ENCODE data around the gene TRIP12. TPM values are rescaled to one million over a fixed set of nuclear protein-coding genes. Genes with fewer than 3 reads are reported as not detected.

The TRIP12 gene
- total and polyA plus RNA-seq, 2 donors (not counting 3 experiments of a cell fraction or from before 2014, with no cell fraction given): 53.8 to 278 TPM

GRCh38 chr2:229768235-229768634 lies 153.6 kb downstream of the TRIP12 start:
- no TSS peak for BruUV-seq (replicated peaks)
- H3K9ac ChIP-seq (replicated peaks; ENCODE audit: extremely low read depth, insufficient read depth, low read length): no peak overlapping the region
- ChIA-PET POLR2A (no interaction called here), CTCF (no interaction called here)
- H3K27ac ChIP-seq (ENCODE audit: insufficient read depth, low read depth, low read length): no peak overlapping the region
- no peak for FAIRE-seq
- H3K79me2 ChIP-seq (ENCODE audit: control insufficient read depth, insufficient read depth, low read length): no peaks in the 10 kb centered on the region
- H3K27me3 ChIP-seq (ENCODE audit: control insufficient read depth in 2 of 2, insufficient read depth in 2 of 2, low read length in 2 of 2): no peaks in the 10 kb centered on the region
- no peaks in the 10 kb centered on the region for H3K4me1 ChIP-seq (ENCODE audit: control insufficient read depth, extremely low read depth, insufficient read depth, low read length)
- no peaks in the 10 kb centered on the region for H3K9me1 ChIP-seq (replicated peaks; ENCODE audit: control insufficient read depth, extremely low read depth, insufficient read depth, low read length)
- H3K36me3 ChIP-seq (ENCODE audit: control insufficient read depth in 2 of 2, extremely low read depth in 1 of 2, insufficient read depth in 2 of 2, low read length in 2 of 2): peaks cover 20 to 31% of the 10 kb centered on the region in 2 experiments
- H3K4me2 ChIP-seq (ENCODE audit: insufficient read depth, low read length): no peak overlapping the region
- no peak for TF ChIP-seq MYC (IDR thresholded peaks at IDR 0.05; ENCODE audit: low read depth, low read length)
- TF ChIP-seq GATA2 (IDR thresholded peaks at IDR 0.05; ENCODE audit: insufficient read depth, insufficient read length, low read depth, low read length): no peak
- dilution Hi-C loops (cut with MboI; ENCODE audit: extremely low pct_ligation_motif_present, low sequenced_read_pairs): no loop called here
- H3K4me3 ChIP-seq (replicated peaks in 1 of 3; ENCODE audit: insufficient read depth in 1 of 3, low read depth in 1 of 3, low read length in 3 of 3): no peak overlapping the region
- no peak overlapping the region for H2AFZ ChIP-seq (ENCODE audit: low read depth, low read length)
- DNase-seq (ENCODE audit: low read depth, low spot score): no peak
- no peaks in the 10 kb centered on the region for H4K20me1 ChIP-seq (replicated peaks; ENCODE audit: control insufficient read depth, extremely low read depth, insufficient read depth, low read length)
- no peaks in the 10 kb centered on the region for H3K9me3 ChIP-seq (replicated peaks; ENCODE audit: control insufficient read depth, insufficient read depth, low read length)
- intact Hi-C loops (cut with micrococcal nuclease): no loop called here

GRCh38 chr2:229765721-229766120 lies 156.1 kb downstream of the TRIP12 start:
- ChIA-PET CTCF (no interaction called here), POLR2A (no interaction called here)
- Histone ChIP-seq H3K79me2 (ENCODE audit: control insufficient read depth, insufficient read depth, low read length) (no peaks in the 10 kb centered on the region), H3K36me3 (ENCODE audit: control insufficient read depth in 2 of 2, extremely low read depth in 1 of 2, insufficient read depth in 2 of 2, low read length in 2 of 2) (peaks cover 16 to 27% of the 10 kb centered on the region in 2 experiments), H3K27me3 (ENCODE audit: control insufficient read depth in 2 of 2, insufficient read depth in 2 of 2, low read length in 2 of 2) (no peaks in the 10 kb centered on the region), H3K4me2 (ENCODE audit: insufficient read depth, low read length) (no peak overlapping the region), H3K27ac (ENCODE audit: insufficient read depth, low read depth, low read length) (no peak overlapping the region), H3K4me3 (replicated peaks in 1 of 3; ENCODE audit: insufficient read depth in 1 of 3, low read depth in 1 of 3, low read length in 3 of 3) (no peak overlapping the region), H3K9ac (replicated peaks; ENCODE audit: extremely low read depth, insufficient read depth, low read length) (no peak overlapping the region), H3K9me3 (replicated peaks; ENCODE audit: control insufficient read depth, insufficient read depth, low read length) (no peaks in the 10 kb centered on the region), H3K4me1 (ENCODE audit: control insufficient read depth, extremely low read depth, insufficient read depth, low read length) (no peaks in the 10 kb centered on the region), H2AFZ (ENCODE audit: low read depth, low read length) (no peak overlapping the region), H4K20me1 (replicated peaks; ENCODE audit: control insufficient read depth, extremely low read depth, insufficient read depth, low read length) (no peaks in the 10 kb centered on the region), H3K9me1 (replicated peaks; ENCODE audit: control insufficient read depth, extremely low read depth, insufficient read depth, low read length) (no peaks in the 10 kb centered on the region)
- no TSS peak for BruUV-seq (replicated peaks)
- TF ChIP-seq MYC (IDR thresholded peaks at IDR 0.05; ENCODE audit: low read depth, low read length): no peak
- TF ChIP-seq JUN (IDR thresholded peaks at IDR 0.05; ENCODE audit: borderline replicate concordance, insufficient read depth, insufficient read length, low read depth): no peak
- no peak for TF ChIP-seq GATA2 (IDR thresholded peaks at IDR 0.05; ENCODE audit: insufficient read depth, insufficient read length, low read depth, low read length)
- no peak for TF ChIP-seq POLR2AphosphoS5 (IDR thresholded peaks at IDR 0.05; ENCODE audit: insufficient read depth, low read depth, low read length)
- TF ChIP-seq EZH2 (IDR thresholded peaks at IDR 0.05; ENCODE audit: borderline replicate concordance, low read depth, low read length, severe bottlenecking): no peak
- TF ChIP-seq POLR2A (IDR thresholded peaks at IDR 0.05; ENCODE audit: low read depth, low read length): no peak
- no peak for TF ChIP-seq FOS (IDR thresholded peaks at IDR 0.05; ENCODE audit: borderline replicate concordance, insufficient read depth, low read length)
- TF ChIP-seq MAX (IDR thresholded peaks at IDR 0.05; ENCODE audit: insufficient read depth, insufficient read length): no peak
- dilution Hi-C loops (cut with MboI; ENCODE audit: extremely low pct_ligation_motif_present, low sequenced_read_pairs): no loop called here
- intact Hi-C loops (cut with micrococcal nuclease): no loop called here
- FAIRE-seq: no peak
- no peak for DNase-seq (ENCODE audit: low read depth, low spot score)
